Eye (tissue), 1 donor: ENCODE measurements around the gene MMP25.

Experiments used
- DNase-seq: peaks from one replicate; pipeline ENCODE4 v3.0.0-alpha.2; 2015

MMP25 gene, protein sequence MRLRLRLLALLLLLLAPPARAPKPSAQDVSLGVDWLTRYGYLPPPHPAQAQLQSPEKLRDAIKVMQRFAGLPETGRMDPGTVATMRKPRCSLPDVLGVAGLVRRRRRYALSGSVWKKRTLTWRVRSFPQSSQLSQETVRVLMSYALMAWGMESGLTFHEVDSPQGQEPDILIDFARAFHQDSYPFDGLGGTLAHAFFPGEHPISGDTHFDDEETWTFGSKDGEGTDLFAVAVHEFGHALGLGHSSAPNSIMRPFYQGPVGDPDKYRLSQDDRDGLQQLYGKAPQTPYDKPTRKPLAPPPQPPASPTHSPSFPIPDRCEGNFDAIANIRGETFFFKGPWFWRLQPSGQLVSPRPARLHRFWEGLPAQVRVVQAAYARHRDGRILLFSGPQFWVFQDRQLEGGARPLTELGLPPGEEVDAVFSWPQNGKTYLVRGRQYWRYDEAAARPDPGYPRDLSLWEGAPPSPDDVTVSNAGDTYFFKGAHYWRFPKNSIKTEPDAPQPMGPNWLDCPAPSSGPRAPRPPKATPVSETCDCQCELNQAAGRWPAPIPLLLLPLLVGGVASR

DNA sequence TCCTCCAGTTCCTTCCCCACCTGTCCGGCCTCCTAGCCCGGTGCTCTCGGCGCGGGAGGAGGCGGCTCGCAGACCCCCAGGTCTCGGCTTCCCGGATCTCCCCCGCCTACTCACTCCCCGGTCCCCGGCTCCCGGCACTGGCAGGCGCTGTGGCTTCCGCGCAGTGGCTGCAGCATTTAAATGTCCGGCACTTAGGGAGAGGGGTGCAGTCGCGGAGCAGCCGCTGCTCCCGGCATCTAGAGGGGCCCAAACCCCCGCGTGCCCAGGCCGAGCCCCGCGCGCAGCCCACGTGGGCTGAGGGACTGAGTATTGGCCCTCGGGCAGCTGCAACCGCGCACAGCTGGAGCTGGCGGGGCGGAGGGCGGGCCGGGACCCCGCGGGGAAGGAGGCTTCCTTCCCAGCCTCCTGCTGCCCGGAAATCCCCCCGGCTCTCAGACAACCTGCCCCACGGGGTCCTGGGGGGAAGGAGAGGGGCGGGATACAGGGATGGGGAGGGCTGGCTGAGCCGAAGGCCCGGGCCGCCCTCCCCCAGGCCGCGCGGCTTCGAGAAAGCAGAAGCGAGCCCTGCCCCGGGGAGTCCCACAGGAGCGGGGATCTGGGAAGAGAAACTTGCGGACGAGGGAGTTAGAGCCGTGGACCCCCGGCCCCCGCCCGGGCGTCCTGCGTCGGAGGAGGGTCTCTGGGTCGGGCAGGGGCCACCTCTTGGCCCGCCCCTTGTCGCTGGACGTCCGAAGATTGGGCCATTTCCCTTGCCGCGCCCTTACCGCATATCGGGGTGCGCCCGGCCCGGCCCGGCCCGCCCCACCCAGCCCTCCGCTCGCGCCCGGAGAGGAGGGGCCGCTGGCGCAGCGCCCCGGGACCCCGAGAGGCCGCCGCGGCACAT, at the start of gene MMP25:
Gene MMP25, plus strand, starts transcription at position 804 of the 883 bp plus-strand sequence. CDS start 357 bp downstream, outside the sequence.
- peak; percentile 60 for DNase-seq

DNA sequence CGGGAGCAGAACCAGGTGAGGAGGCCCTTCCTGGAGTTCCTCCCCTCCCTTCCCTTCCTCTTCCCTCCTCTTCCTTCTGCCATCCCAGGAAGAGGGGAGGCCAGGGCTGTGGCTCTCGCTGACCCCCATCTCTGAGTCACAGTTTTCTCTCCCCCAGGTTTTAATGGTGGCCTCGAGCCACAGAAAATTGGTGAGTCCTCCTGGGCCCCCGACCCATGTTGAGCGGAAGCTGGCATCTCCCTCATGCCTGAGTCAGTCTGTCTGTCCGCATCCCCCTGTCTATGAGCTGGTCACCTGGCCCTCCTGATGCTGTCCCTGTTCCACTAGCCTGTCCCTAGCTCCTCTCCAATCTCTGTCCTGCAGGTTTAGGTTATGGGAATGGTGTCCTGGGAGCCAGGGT, 46.4 kb upstream of the MMP25 start:
- DNase-seq, result no peak

DNA sequence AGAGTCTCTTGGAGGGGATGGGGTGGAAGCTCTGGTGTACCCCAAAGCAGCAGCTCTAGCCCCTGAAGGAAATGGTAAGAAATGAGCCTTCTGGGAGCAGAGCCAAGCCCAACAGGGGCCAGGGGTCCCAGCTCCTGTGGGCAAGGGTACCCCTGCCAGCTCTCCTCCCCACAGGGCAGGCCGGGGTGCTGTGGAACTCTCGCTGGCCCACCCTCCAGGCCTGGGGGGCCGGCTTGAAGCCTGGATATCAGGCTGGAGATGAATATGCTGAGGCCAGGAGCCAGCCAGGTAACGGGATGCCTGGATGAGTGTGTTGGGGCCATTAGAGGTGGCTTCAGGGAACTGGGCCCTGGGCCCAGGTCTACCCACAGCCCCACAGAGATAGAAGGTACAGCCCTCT, 45.8 kb upstream of the MMP25 start:
- DNase-seq, result no peak

DNA sequence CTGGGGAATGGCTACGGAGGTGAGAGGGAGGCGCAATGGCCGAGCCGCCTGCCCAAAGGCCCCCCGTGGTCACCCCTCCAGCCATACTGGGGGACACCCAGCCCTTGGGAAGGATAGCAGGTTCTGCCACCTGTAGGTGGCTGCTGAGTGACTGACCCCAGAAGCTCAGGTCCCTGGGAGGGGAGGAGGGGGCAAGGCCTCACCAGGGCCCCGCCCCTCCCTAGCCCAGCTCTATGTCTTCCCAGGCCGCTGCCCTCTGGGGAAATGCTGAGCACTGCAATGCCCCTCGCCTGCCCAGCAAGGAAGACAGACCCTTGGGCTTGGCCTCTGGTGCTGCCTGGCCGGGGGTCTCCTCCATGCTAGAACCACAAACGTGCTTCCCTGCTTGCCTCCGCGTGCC, 45.0 kb upstream of the MMP25 start:
- no peak for DNase-seq

DNA sequence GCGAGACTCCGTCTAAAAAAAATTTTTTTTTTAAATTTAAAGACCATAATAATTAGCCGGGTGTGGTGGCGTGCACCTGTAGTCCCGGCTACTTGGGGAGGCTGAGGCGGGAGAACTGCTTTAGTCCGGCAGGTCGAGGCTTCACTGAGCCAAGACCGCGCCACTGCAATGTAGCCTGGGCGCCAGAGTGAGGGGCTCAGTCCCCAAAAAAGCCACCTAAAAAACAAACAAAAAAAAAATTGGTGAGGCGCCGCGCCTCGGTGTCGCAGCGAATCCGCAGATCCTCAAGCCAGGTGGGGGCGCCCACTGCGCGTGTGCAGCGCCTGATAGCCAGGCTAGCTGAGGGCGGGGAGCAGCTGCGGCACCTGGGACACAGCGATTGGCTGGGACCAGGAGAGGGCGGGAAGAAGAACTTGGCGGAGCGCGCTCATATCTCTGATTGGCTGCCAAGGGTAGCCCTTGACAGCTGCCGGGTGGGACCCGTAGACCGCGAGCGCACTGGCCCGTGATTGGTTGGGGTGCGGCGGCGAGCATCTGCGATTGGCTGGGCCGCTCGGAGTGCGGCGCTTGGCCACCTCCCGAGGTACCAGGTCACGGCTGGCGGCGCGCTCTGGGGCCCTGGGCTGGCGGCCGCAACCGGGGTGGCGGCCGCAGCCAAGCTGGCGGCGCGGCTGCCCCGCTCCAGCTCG, 42.6 kb upstream of the MMP25 start:
- peak; percentile 98 for DNase-seq

DNA sequence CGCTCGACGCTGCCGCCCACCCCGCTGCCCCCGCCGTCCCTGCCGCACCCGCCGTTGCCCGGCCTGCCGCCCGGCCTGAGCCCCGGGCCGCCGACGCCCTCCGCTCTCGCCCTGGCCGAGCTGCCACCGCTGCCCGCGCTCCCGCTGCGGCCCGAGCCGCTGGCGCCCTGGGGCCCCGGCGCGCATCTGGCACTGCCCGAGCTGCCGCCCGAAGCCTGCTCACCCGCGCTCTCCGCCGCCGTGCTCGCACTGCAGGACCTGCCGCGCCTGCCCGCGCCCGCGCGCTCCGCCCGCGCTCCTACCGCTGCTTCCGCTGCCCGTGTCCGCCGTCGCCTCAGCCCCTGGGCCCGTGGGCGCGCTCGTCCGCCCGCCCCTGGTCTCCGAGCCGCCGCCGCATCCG, 42.0 kb upstream of the MMP25 start:
- no peak for DNase-seq

DNA sequence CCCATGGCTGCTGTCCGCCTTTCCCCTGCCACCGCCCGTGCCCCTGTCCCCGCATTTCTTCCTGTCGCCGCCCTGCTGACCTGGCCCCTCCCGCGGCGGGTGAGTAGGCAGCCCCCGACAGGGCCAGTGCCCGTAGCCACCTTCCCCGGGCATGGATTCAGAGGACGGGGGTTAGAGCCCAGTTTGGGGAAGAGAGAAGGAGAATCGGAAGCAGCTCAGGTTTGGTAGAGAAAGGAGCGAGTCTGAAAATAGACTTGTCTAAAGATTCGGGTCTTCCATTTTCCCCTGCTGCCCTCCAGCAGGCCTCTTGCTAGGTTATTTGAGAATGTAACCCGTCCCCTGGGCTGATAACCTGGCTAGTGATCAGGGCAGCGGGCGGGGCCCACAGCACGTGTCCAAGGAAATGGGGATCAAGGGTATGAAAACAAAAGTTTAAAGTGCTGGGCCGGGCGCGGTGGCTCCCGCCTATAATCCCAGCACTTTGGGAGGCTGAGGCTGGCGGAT, 41.5 kb upstream of the MMP25 start:
- DNase-seq, result no peak

DNA sequence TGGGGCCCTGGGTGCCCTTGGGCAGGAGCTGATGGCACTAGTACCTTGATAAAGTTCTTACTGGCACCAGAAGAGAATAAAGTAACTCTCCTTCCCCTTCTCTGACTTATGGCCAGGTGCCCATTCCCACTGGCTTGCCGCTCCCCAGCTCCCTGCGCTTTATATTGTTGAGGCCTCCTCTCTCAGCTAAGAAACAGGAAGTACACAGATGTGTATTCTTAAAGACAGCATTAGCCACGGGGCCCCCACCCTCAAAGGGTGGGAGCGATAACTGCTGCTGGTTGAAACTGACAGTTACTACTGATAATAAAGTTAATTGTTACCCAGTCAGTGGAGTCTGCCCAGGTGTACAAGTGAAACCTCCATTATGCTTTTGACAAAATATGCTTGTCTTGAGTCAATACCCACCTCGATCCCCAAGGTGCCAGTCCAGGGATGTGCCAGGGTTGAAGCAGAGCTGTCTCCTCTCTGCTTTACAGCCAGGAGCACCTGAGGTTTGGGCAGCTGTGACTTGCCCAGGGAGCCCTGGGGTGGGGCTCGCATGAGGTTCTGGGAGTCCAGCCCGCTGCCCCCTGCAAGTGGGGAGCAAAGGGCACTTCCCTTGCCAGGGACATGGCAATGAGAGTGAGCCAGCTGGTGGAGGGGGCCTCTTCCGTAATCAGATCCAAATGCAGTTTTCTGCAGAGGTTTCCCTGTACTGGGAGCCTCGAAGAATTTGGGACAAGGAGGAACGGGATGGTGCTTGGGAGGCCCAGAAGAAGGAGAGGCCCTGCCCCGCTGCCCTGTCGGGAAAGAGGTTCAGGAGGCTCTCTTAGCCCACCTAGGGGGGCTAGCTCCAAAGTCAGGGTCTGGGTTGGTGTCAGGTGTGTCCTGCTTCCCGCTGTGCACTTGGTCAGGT, 39.1 kb upstream of the MMP25 start:
- no peak for DNase-seq

DNA sequence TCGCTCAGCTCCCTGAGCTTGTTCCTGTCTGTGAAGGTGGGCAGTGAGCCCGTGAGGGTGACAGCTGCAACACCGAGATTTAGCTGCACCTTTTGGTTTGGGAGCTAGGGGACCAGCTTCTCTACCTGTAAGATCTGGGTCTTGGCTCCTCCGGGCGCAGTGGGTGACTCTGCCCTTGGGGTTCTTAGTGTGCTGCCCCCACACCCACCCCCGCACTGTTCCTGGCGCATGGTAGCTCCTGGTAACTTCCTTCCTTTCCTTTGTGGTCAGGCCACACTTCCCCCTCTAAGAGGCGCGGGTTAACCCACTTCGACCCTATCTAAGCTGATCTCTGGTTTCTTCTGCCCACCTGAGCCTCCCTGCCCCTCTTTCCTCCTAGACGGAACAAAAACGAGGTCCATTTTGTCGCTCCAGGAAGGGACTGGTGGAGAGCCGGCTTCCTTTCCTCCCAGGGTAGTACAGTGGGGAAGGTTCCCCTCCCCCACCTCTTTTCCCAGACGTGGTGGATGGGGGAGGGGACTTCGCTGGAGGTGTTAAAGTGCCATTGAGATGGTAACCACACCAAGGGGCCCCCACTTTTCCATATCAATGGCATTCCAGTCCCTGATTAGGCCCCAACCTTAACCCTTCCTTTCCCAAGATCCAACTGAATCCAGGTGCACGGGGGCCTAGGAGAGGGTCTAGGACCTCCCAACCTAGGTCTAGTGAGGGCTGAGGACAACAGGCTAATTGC, 38.2 kb upstream of the MMP25 start:
- DNase-seq, result no peak

DNA sequence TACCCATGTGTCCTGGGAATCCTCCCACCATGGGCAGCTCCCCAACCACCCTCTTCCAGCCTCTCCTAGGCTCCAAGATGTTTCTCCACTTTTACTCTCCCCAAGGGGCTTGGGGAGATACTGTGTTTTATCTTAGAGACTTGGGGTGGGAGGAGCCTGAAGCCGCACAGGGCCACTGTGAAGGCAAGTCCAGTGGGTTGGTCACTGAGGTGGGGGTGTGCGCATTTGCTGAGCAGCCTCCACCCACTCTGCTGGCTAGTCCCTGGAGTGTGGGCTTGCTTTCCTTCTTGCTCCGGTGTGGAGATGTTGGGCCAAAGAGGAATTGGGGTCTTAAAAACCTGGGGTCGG, 37.7 kb upstream of the MMP25 start:
- DNase-seq, result no peak

DNA sequence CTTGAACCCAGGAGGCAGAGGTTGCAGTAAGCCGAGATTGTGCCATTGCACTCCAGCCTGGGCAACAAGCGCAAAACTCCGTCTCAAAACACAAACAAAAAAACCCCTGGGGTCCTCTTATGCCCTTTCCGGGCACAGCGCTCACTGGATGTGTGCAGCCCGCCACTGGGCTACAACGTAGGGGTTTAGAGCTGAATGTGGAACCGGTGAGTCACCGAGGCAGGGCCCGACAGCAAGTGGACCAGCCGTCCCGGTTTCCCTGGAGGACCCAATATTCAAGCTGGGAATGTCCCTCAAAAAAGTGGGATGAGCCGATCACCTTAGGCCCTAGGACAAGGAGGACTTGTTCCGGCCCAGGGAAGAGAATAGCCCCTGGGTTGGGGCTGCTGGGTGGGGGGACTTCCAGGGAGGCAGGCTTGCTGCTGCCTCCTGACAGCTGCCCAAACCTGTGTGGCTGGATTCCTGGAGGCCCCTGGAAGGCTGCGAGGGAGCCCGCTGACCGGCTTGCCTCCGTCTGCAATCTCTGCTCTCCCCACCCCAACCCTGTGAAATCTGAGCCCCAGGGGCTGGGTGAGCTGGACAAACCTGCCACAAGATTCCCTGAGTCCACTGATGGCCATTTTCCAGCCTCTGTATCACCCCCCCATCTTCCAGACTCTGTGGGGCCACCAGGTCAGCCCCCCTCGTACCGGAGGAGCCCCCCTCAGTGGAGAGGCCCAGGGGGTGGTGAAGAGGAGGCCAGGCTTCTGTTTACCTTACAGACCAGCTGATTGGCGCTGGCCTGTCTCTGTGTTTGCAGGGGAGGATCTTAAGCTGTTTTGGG, 36.6 kb upstream of the MMP25 start:
- DNase-seq, result no peak

DNA sequence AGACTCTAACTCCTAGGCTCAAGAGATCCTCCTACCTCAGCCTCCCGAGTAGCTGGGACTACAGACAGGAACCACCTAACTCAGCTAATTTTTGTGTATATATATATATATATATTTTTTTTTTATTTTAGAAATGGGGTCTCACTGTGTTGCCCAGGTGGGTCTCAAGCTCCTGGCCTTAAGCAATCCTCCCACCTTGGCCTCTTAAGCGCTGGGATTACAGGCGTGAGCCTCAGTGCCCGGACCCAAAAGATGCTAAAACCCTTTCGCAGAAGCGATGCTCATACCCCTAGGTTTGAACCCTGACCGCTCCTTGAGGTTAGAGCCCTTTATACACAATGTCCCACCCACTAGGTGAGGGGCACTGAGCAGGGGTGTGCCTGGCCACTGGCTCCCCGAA, 35.9 kb upstream of the MMP25 start:
- DNase-seq, result no peak

DNA sequence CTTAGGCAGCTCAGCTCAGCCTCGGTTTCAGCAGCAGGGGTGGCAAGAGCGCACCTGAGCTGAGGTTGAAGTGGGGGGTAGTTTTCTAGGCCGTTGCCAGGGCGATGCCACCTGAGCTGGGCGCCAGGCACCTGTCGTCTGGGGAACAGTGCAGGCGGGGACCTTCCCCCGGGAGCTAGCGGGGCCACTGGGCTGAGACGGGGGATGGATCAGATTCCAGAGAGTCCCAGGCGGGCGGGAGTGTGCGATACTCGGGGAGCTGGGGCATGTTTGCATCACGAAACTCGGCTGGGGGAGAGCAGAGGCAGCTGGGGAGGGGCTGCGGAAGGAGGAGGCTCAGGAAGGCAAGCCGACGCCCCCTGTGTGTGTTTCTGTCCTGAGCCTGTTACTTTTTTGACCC, 34.1 kb upstream of the MMP25 start:
- DNase-seq, result no peak

DNA sequence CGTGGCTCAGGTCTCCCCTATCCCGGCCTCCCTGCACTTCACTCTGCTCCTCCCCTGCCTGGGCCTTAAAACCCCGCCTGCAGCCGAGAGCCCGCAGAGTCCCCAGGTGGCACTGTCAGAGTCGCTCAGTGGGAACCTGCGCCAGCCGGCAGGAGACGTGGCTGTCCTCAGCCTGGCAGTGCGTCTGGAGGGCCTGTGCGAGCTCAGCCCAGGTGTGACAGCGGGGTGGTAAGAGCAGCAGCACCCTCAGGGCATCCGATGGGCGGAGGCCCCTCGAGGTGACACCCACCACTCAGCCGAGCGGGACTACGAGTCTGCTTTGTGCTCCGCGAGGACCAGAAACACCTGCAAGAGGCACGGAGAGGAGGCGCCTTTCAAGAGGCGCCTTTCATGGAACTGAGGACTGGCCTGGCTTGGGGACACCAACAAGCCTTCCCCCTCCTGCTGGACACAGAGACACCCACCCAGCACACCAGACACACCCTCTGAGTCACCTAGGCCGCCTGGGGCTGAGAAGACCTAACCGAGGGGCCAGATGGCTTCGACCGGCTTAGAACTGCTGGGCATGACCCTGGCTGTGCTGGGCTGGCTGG, 33.4 kb upstream of the MMP25 start, which contains the start of gene CLDN9:
Gene CLDN9, plus strand, starts transcription at position 96 of the 593 bp plus-strand sequence. Its CDS starts 440 bp downstream, at position 536.
- no peak for DNase-seq

DNA sequence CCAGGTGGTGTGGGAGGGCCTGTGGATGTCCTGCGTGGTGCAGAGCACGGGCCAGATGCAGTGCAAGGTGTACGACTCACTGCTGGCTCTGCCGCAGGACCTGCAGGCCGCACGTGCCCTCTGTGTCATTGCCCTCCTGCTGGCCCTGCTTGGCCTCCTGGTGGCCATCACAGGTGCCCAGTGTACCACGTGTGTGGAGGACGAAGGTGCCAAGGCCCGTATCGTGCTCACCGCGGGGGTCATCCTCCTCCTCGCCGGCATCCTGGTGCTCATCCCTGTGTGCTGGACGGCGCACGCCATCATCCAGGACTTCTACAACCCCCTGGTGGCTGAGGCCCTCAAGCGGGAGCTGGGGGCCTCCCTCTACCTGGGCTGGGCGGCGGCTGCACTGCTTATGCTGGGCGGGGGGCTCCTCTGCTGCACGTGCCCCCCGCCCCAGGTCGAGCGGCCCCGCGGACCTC, 32.8 kb upstream of the MMP25 start:
- DNase-seq, result no peak

DNA sequence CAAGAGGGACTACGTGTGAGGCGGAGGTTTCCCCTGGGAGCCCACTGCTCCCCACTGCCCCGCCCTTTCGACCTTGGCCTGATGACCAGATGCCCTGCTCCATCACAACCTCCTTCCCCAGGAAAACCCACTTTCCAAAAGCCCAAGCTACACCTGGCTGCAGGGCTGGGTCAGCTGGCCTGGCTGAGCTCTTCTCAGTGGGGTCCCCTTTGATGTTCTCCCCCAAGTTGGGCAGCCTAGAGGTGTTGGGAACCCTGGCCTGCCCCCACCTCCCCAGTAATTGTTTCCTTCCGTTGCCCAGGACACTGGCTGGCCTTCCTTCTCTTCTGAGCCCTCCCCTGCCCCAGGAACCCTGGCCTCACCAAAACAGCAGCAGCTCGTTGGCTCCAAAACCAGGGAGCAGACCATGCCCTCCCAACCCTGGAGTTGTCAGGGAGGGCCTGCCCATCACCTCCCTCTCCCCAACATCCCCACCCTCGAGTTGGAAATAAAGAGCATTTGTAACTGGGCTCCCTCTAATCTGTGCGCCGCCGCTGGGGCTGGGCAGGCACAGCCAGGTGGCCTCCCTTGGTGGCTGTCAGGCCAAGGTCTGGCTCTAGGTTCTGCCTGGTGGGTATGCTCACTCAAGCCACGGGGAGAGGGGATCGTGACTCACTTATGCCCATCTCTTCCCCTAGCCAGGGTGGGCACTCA, 32.2 kb upstream of the MMP25 start:
- DNase-seq, result no peak

DNA sequence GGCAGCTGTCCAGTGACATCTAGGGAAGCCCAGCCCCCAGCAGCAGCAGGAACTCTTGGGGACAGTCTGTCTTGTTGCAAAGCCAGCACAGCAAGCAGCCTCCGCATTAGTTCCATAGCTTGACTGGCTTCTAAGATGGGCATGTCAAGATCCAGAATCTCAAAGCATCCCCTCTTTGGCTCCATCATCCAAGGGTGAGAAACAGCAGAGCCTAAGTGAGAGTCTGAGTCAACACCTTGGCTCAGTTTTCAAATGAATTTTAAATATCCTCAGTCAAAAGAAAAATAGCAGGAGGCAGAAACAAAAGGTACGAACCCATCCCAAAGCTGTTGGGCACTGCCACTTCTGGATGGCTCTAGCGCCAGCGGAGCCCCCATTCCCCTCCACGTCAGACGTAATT, 31.4 kb upstream of the MMP25 start:
- no peak for DNase-seq

DNA sequence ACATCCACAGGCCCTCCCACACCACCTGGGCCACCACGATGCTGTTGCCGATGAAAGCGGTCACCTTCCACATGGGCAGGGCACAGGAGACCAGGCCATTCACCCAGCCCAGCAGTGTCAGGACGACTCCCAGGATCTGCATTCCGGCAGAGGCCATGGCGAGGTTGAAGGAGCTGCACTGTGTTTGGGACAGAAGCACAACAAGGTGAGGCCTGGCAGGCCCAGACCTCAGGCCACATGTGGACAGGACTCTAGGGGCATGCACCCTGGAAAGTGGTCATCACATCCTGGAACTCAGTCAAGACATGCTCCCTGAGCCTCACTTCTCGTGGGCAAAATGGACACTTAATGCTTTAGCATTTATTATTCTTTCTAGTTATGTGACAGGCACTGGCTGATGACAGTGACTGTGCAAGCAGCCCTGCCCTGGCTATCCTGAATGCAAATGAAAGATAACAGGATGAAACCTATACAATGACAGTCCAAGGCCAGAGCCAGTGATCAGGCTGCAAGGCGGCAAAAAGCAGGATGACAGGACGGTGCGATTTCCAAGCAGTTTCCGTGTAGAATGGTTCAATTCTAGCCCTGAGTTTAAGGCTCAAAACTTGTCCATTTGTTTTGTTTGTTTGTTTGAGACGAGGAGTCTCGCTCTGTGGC, 30.4 kb upstream of the MMP25 start:
- DNase-seq, result no peak
